BJ (cell line): ENCODE measurements around the gene CRMP1. TPM values are rescaled to one million over a fixed set of nuclear protein-coding genes. Genes with fewer than 3 reads are reported as not detected.

ENCODE experiments used
- CTCF ChIA-PET: fragments of 350-600 bp; formaldehyde crosslinking; extraction: SDS; loops from one replicate; lab custom pipeline; 2021; ENCODE audit warnings: antibody characterized with exemption, inconsistent platforms; lab: Yijun Ruan, JAX
- POLR2A ChIA-PET: fragments of 300-600 bp; sonication (Branson Sonifier 250); formaldehyde crosslinking; extraction: SDS; loops from one replicate; lab custom pipeline; 2021; ENCODE audit warnings: antibody characterized with exemption; lab: Charles Lee
- DNase-seq: peaks from one replicate; pipeline ENCODE4 v3.0.0-alpha.2; 2011; ENCODE audit warnings: low read depth
- H3K27me3 ChIP-seq: 2 replicates; pipeline ENCODE4 v1.6.0; 2011; ENCODE audit warnings: low read length; ENCODE audit not compliant: control insufficient read depth, insufficient read depth
- H3K36me3 ChIP-seq: 2 replicates; pipeline ENCODE4 v1.5.1; 2011; ENCODE audit warnings: low read length; ENCODE audit not compliant: control insufficient read depth, insufficient read depth
- H3K4me3 ChIP-seq: 2 replicates; pipeline ENCODE4 v1.5.1; 2011; ENCODE audit warnings: low read depth, mild to moderate bottlenecking, control low read depth, low read length
- polyA plus RNA-seq: library from polyadenylated mRNA; depleted of rRNA; stranded (reverse); fragments of >200 nt; gene quantifications from 2 replicates; pipeline ENCODE4 v1.2.3, GENCODE V29; 2011
- TF ChIP-seq, protein P1 (sequence below): IDR thresholded peaks from 2 replicates; pipeline ENCODE4 v1.5.1; 2011; ENCODE audit warnings: low read depth, mild to moderate bottlenecking, control low read depth, inconsistent platforms, low read length, moderate library complexity; ENCODE audit not compliant: insufficient read depth

The CRMP1 gene
- polyA plus RNA-seq, 1 experiment: 0.09 TPM

DNA sequence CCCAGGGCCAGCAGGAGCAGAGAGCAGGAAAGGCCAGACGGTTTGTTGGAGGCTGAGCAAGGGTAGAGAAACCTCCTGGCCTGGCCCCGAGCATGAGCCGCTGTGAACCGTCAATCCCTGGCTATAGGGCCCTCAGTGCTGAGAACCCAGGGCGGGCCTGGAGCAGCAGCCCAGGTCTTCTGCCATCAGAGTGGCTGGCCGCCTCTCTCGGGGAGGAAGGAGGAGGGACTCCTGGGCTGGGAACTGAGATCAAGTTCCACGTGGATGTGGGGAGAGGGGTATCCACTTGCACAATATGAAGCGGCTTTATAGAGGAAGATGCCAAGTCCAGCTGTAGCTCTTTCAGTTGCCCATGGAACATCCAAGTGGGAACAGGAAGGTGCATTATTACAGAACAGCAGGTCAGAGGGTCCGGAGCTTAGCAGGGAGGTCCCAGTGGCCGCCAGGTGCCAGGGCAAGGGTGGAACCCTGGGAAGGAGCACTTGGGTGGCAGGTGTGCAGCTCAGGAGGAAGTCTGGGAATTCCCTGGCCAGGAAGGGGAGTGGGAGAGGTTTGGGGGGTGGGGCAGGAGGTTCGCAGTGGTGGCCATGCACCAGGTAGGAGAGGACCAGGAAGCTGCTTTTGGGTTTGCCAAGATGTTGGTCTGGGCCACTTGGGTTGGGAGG lies 31.7 kb upstream of the CRMP1 start:
- DNase-seq: no peak
- TF ChIP-seq, protein P1, sequence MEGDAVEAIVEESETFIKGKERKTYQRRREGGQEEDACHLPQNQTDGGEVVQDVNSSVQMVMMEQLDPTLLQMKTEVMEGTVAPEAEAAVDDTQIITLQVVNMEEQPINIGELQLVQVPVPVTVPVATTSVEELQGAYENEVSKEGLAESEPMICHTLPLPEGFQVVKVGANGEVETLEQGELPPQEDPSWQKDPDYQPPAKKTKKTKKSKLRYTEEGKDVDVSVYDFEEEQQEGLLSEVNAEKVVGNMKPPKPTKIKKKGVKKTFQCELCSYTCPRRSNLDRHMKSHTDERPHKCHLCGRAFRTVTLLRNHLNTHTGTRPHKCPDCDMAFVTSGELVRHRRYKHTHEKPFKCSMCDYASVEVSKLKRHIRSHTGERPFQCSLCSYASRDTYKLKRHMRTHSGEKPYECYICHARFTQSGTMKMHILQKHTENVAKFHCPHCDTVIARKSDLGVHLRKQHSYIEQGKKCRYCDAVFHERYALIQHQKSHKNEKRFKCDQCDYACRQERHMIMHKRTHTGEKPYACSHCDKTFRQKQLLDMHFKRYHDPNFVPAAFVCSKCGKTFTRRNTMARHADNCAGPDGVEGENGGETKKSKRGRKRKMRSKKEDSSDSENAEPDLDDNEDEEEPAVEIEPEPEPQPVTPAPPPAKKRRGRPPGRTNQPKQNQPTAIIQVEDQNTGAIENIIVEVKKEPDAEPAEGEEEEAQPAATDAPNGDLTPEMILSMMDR: no peak
- POLR2A ChIA-PET: no interaction called here
- Histone ChIP-seq H3K4me3 (no peak overlapping the region), H3K27me3 (0 out of 2 replicates have a peak, but pooled peaks cover 7% of the 10 kb centered on the region), H3K36me3 (no peaks in the 10 kb centered on the region)
- CTCF ChIA-PET: no interaction called here

DNA sequence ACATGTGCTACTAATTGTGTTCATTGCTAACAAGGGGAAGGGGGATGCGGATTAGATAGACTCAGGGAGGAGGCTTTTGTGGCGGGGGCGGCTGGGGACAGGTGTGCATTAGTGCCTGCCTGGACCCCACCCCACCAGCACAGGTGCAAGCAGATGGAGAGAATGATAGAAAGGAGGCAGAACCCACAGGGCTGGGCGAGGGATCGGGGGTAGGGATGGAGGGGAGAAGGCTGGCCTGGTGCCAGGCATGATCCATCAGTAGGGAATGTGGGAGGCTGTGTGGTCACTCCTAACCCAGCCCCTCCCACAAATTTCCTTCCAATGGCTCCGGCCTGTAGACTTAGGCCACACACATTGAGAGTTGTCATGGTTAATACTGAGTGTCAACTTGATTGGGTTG lies 30.5 kb upstream of the CRMP1 start:
- Histone ChIP-seq H3K36me3 (no peaks in the 10 kb centered on the region), H3K4me3 (no peak overlapping the region), H3K27me3 (peaks cover 4% of the 10 kb centered on the region; the same call in 1 of the 2 replicates)
- no peak for DNase-seq
- TF ChIP-seq, protein P1: no peak
- ChIA-PET CTCF (no interaction called here), POLR2A (no interaction called here)

DNA sequence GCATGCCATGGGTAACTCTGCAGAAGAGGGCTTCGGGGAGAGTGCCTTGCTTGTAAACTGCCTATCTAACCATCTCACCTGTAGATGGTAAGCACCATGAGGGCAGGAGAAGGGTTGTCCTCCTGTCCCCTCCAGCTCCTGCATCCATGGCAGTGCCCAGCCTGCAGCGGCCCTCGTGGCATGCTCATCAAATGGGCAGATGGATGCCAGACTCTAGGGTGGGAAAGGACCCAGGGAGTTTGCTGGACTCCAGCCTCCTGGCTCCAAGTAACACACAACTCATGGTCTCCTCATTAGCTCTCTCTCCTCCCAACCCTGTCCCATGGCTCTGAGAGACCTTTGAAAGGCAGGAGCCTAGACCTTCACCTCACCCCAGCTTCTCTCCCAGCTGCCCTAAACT lies 29.7 kb upstream of the CRMP1 start:
- CTCF ChIA-PET: no interaction called here
- TF ChIP-seq, protein P1: no peak
- DNase-seq: no peak
- Histone ChIP-seq H3K27me3 (peaks cover 1% of the 10 kb centered on the region; the same call in 1 of the 2 replicates), H3K36me3 (no peaks in the 10 kb centered on the region), H3K4me3 (no peak overlapping the region)
- POLR2A ChIA-PET: no interaction called here

DNA sequence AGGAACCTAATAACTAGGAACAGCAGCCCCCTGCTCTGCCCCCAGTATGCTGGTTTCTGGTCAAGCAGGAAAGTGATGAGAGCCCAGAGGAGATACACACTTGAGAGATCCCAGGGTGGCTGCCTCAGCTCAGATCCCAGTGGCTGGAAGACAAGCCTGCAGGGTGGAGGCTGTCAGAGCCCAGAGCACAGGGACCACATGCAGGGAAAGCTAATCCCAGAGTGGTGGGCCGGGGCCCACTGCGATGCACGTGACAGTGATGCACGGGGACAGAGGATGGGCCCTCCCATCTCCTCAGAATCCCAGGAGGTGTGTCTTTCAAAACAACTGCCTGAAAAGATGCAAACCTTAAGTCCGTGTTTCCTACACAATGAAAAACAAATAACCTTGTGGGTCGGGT lies 29.1 kb upstream of the CRMP1 start:
- Histone ChIP-seq H3K27me3 (peaks cover 1% of the 10 kb centered on the region; the same call in 1 of the 2 replicates), H3K4me3 (no peak overlapping the region), H3K36me3 (no peaks in the 10 kb centered on the region)
- ChIA-PET CTCF (no interaction called here), POLR2A (no interaction called here)
- TF ChIP-seq, protein P1: no peak
- DNase-seq: no peak

DNA sequence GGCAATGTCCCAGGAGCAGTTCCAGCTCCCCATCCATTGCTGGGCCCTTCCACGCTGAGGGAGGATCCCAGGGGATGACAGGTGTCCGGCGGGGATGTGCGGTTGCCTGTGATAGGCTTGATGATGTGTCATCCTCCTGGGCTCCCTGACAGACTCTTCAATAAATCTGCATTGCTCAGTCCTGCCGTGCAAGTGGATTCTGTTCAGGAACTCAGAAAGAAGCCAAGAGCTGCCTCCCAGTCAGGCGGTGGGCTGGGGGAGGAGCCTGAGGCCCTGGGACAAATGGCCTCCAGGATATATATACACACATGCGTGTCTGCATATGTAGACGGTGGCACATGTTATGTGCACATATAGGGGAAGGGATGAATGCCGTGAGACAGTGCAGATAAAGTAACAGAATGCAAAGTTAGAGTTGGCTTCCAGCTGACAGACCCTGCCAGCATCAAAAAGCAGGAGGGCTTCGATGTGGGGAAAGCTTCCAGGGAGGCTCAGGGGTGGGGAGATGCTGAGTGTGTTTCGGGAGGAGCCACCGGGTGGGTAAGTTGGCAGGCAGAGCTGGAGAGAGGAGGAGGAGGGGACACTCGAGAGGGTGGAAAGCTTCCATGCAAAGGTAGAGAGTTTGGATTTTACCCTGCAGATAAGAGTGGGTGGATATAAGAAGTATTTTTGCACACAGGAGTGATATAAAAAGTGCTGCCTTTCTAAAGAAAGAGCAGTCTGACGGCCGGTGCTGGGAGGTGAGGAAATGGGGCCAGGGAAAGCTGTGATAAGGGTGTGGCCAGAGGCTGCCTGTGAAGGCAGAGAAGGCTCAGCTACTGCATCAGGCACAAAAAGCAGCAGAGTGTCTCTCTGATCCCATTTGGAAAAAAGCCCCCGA lies 28.5 kb upstream of the CRMP1 start:
- Histone ChIP-seq H3K4me3 (no peak overlapping the region), H3K36me3 (no peaks in the 10 kb centered on the region), H3K27me3 (peaks cover 1% of the 10 kb centered on the region; the same call in 1 of the 2 replicates)
- ChIA-PET POLR2A (no interaction called here), CTCF (no interaction called here)
- DNase-seq: no peak
- TF ChIP-seq, protein P1: no peak
